Measurements from ENCODE around the gene GADD45A. TPM values are rescaled to one million over a fixed set of nuclear protein-coding genes. Genes with fewer than 3 reads are reported as not detected.

Gene GADD45A
- total and polyA plus RNA-seq, 9 of the 15 experiments (the other 6 are each of a cell fraction or from before 2014, with no cell fraction given), result 21.3 to 156 (median 62.1) TPM

- no peak for TF ChIP-seq ZNF609 (CRISPR knock-in tag; IDR thresholded peaks at IDR 0.05; ENCODE audit: borderline replicate concordance)
- TF ChIP-seq MEIS2 (IDR thresholded peaks at IDR 0.05; ENCODE audit: partially characterized antibody), result no peak
- TF ChIP-seq ZNF639 (CRISPR knock-in tag; conservative IDR thresholded peaks at IDR 0.05 in 1 of 2, IDR thresholded peaks at IDR 0.05 in 1 of 2), result no peak
- TF ChIP-seq, protein P1, sequence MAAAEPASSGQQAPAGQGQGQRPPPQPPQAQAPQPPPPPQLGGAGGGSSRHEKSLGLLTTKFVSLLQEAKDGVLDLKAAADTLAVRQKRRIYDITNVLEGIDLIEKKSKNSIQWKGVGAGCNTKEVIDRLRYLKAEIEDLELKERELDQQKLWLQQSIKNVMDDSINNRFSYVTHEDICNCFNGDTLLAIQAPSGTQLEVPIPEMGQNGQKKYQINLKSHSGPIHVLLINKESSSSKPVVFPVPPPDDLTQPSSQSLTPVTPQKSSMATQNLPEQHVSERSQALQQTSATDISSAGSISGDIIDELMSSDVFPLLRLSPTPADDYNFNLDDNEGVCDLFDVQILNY (CRISPR knock-in tag; IDR thresholded peaks at IDR 0.05), result no peak
- TF ChIP-seq ZNF699 (CRISPR knock-in tag; IDR thresholded peaks at IDR 0.05; ENCODE audit: insufficient replicate concordance), result no peak
- TF ChIP-seq CHCHD3 (CRISPR knock-in tag; IDR thresholded peaks at IDR 0.05), result no peak
- TF ChIP-seq NR4A1 (CRISPR knock-in tag; IDR thresholded peaks at IDR 0.05), result no peak
- peak; percentile 70 for TF ChIP-seq NR4A1 (tag; IDR thresholded peaks at IDR 0.05)
- no peak for TF ChIP-seq MYNN (IDR thresholded peaks at IDR 0.05)
- TF ChIP-seq MYNN (CRISPR knock-in tag; IDR thresholded peaks at IDR 0.05), result no peak
- TF ChIP-seq ZNF41 (CRISPR knock-in tag; conservative IDR thresholded peaks at IDR 0.05), result no peak
- TF ChIP-seq ZNF668 (CRISPR knock-in tag; IDR thresholded peaks at IDR 0.05), result no peak
- peak; percentile 5; the same call in 1 of the 2 replicates for TF ChIP-seq NFIC (IDR thresholded peaks at IDR 0.05)
- TF ChIP-seq, protein P2, sequence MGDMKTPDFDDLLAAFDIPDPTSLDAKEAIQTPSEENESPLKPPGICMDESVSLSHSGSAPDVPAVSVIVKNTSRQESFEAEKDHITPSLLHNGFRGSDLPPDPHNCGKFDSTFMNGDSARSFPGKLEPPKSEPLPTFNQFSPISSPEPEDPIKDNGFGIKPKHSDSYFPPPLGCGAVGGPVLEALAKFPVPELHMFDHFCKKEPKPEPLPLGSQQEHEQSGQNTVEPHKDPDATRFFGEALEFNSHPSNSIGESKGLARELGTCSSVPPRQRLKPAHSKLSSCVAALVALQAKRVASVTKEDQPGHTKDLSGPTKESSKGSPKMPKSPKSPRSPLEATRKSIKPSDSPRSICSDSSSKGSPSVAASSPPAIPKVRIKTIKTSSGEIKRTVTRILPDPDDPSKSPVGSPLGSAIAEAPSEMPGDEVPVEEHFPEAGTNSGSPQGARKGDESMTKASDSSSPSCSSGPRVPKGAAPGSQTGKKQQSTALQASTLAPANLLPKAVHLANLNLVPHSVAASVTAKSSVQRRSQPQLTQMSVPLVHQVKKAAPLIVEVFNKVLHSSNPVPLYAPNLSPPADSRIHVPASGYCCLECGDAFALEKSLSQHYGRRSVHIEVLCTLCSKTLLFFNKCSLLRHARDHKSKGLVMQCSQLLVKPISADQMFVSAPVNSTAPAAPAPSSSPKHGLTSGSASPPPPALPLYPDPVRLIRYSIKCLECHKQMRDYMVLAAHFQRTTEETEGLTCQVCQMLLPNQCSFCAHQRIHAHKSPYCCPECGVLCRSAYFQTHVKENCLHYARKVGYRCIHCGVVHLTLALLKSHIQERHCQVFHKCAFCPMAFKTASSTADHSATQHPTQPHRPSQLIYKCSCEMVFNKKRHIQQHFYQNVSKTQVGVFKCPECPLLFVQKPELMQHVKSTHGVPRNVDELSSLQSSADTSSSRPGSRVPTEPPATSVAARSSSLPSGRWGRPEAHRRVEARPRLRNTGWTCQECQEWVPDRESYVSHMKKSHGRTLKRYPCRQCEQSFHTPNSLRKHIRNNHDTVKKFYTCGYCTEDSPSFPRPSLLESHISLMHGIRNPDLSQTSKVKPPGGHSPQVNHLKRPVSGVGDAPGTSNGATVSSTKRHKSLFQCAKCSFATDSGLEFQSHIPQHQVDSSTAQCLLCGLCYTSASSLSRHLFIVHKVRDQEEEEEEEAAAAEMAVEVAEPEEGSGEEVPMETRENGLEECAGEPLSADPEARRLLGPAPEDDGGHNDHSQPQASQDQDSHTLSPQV (IDR thresholded peaks at IDR 0.05), result peak; percentile 86
- no peak for TF ChIP-seq HDAC8 (tag; IDR thresholded peaks at IDR 0.05)
- TF ChIP-seq SMC3 (conservative IDR thresholded peaks at IDR 0.05; ENCODE audit: insufficient read depth, low read depth, low read length), result no peak
- 0 out of 2 replicates have a peak, but pooled peaks have one; percentile 45 for TF ChIP-seq ZNF431 (CRISPR knock-in tag; IDR thresholded peaks at IDR 0.05)
- TF ChIP-seq ZNF212 (CRISPR knock-in tag; IDR thresholded peaks at IDR 0.05), result no peak
Measured at GRCh38 chr1:67732750-67733151, 47.8 kb downstream of the GADD45A start (continued).
